PC-9 (cell line): ENCODE results near the gene CEP85L.

ENCODE experiments used
- EZH2 ChIP-seq: fragments of 200-600 bp; sonication (generic); IDR thresholded peaks from 2 replicates; pipeline ENCODE4 v1.8.0; 2017; ENCODE audit warnings: antibody characterized with exemption, low read depth
- TF ChIP-seq, protein P1 (sequence below): fragments of 200-600 bp; sonication (generic); conservative IDR thresholded peaks from 2 replicates; pipeline ENCODE4 v1.6.1; 2017; ENCODE audit warnings: mixed run types, antibody characterized with exemption, mild to moderate bottlenecking, moderate library complexity

GRCh38 chr6:118567974-118568373 is 83.4 kb downstream of the CEP85L start:
- TF ChIP-seq, protein P1, sequence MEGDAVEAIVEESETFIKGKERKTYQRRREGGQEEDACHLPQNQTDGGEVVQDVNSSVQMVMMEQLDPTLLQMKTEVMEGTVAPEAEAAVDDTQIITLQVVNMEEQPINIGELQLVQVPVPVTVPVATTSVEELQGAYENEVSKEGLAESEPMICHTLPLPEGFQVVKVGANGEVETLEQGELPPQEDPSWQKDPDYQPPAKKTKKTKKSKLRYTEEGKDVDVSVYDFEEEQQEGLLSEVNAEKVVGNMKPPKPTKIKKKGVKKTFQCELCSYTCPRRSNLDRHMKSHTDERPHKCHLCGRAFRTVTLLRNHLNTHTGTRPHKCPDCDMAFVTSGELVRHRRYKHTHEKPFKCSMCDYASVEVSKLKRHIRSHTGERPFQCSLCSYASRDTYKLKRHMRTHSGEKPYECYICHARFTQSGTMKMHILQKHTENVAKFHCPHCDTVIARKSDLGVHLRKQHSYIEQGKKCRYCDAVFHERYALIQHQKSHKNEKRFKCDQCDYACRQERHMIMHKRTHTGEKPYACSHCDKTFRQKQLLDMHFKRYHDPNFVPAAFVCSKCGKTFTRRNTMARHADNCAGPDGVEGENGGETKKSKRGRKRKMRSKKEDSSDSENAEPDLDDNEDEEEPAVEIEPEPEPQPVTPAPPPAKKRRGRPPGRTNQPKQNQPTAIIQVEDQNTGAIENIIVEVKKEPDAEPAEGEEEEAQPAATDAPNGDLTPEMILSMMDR: no peak
- TF ChIP-seq EZH2: no peak
